ENCODE measurements around the gene PLXNC1.
"Not testable (repeated sequence)": the region's sequence is repeated elsewhere in the genome, so short reads cannot be mapped to it uniquely, and the experiment has no call there.

PLXNC1 gene

GRCh38 chr12:94304566-94305061 lies 156.2 kb downstream of the PLXNC1 start:
- TF ChIP-seq CTCF (conservative IDR thresholded peaks at IDR 0.05; ENCODE audit: low read length) = no peak
- no peak overlapping the region for H3K4me3 ChIP-seq (ENCODE audit: low read length)
- DNase-seq (ENCODE audit: low read depth) = peak; percentile 81

GRCh38 chr12:94305130-94305957 lies 157.0 kb downstream of the PLXNC1 start:
- DNase-seq (ENCODE audit: low read depth) = peak; percentile 49
- H3K4me3 ChIP-seq (ENCODE audit: low read length) = no peak overlapping the region
- no peak for TF ChIP-seq CTCF (conservative IDR thresholded peaks at IDR 0.05; ENCODE audit: low read length)

DNA sequence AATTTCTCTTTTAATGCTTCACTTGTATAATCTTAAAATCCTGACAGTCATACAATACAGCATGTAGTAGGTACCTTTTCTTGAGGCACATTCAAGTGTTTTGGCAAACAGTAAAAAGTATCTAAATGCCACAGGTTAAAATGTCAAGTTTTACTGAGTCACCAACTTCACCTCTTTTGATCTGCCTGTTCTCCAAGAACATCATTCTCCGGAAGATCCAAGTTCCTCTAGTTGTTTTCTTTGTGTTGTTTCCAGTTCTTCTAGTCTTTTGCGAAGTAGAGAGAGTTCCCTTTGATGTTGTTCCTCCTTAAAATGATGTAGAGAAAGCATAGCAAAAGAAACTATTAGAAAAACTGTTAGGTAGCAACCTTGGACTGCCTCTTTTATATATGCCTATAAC lies 160.2 kb downstream of the PLXNC1 start:
- H3K4me3 ChIP-seq (ENCODE audit: low read length) = no peak overlapping the region
- TF ChIP-seq CTCF (conservative IDR thresholded peaks at IDR 0.05; ENCODE audit: low read length) = no peak
- no peak for DNase-seq (ENCODE audit: low read depth)

DNA sequence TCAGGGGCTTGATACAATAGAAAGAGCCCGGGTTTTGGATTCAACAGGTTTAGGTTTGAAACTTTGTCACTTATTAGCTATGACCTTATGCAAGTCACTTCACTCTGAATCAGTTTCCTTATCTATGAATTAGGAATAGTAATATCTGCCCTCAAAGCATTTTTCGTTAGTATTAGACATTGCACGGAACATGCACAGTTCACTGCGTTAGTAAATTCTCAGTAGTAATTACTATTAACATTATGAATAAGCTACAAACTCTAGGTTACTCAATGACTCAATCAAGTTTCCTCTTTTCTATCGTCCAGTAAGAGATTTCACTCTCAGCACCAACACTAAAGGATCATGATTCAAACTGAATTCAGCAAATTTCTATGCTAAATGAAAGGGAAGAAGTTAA lies 161.0 kb downstream of the PLXNC1 start:
- TF ChIP-seq CTCF (conservative IDR thresholded peaks at IDR 0.05; ENCODE audit: low read length) = no peak
- no peak overlapping the region for H3K4me3 ChIP-seq (ENCODE audit: low read length)
- DNase-seq (ENCODE audit: low read depth) = no peak

- TF ChIP-seq CTCF (conservative IDR thresholded peaks at IDR 0.05; ENCODE audit: low read length) = no peak
- no peak for DNase-seq (ENCODE audit: low read depth)
- H3K4me3 ChIP-seq (ENCODE audit: low read length) = no peak overlapping the region
Observed at GRCh38 chr12:94312378-94312777, 164.0 kb downstream of the PLXNC1 start.

- DNase-seq (ENCODE audit: low read depth); H3K4me3 ChIP-seq (ENCODE audit: low read length): not testable (repeated sequence)
Observed at GRCh38 chr12:94316600-94316999, 168.2 kb downstream of the PLXNC1 start.

GRCh38 chr12:94318181-94318580 lies 169.8 kb downstream of the PLXNC1 start:
- no peak for TF ChIP-seq CTCF (conservative IDR thresholded peaks at IDR 0.05; ENCODE audit: low read length)
- DNase-seq (ENCODE audit: low read depth) = no peak

More at GRCh38 chr12:94318181-94318580, 169.8 kb downstream of the PLXNC1 start:
- H3K4me3 ChIP-seq (ENCODE audit: low read length) = no peak overlapping the region

All from AG10803 (cell line).